ENCODE measurements around the gene SPATA12. TPM values are rescaled to one million over a fixed set of nuclear protein-coding genes. Genes with fewer than 3 reads are reported as not detected.
A peak's percentile ranks its signal among the peaks of the same experiment; 100 is the strongest.

SPATA12 gene
- polyA plus RNA-seq (ENCODE audit: insufficient read length in 4 of 4) = under 1 TPM in 1 of 4 donors, not detected in 3; 0.12 TPM

GRCh38 chr3:57060089-57060821 lies at the start of gene SPATA12:
SPATA12 (plus strand) TSS chr3:57060664; CDS start chr3:57073695, 13,031 bp downstream.
- DNase-seq (ENCODE audit: low read depth in 4 of 4, low spot score in 3 of 4) = no peak

- no peak for DNase-seq (ENCODE audit: low read depth in 4 of 4, low spot score in 3 of 4)
Measured at GRCh38 chr3:57011022-57011421, 49.4 kb upstream of the SPATA12 start.

- no peak for DNase-seq (ENCODE audit: low read depth in 4 of 4, low spot score in 3 of 4)
Measured at GRCh38 chr3:57012847-57013246, 47.6 kb upstream of the SPATA12 start.

- DNase-seq (ENCODE audit: low read depth in 4 of 4, low spot score in 3 of 4) = no peak
Measured at GRCh38 chr3:57015350-57015729, 45.1 kb upstream of the SPATA12 start.

- DNase-seq (ENCODE audit: low read depth in 4 of 4, low spot score in 3 of 4) = no peak
Measured at GRCh38 chr3:57015912-57016311, 44.6 kb upstream of the SPATA12 start.

GRCh38 chr3:57017459-57017845 lies 43.0 kb upstream of the SPATA12 start:
- no peak for DNase-seq (ENCODE audit: low read depth in 4 of 4, low spot score in 3 of 4)

- no peak for DNase-seq (ENCODE audit: low read depth in 4 of 4, low spot score in 3 of 4)
Measured at GRCh38 chr3:57018246-57018645, 42.2 kb upstream of the SPATA12 start.

GRCh38 chr3:57019057-57019456 lies 41.4 kb upstream of the SPATA12 start:
- DNase-seq (ENCODE audit: low read depth in 4 of 4, low spot score in 3 of 4) = no peak

- no peak for DNase-seq (ENCODE audit: low read depth in 4 of 4, low spot score in 3 of 4)
Measured at GRCh38 chr3:57025237-57025636, 35.2 kb upstream of the SPATA12 start.

GRCh38 chr3:57026944-57027343 lies 33.5 kb upstream of the SPATA12 start:
- no peak for DNase-seq (ENCODE audit: low read depth in 4 of 4, low spot score in 3 of 4)

GRCh38 chr3:57029383-57029782 lies 31.1 kb upstream of the SPATA12 start:
- DNase-seq (ENCODE audit: low read depth in 4 of 4, low spot score in 3 of 4) = no peak

- DNase-seq (ENCODE audit: low read depth in 4 of 4, low spot score in 3 of 4) = peak in 2 of 4 donors; percentile 60 to 69
Measured at GRCh38 chr3:57029924-57030323, 30.5 kb upstream of the SPATA12 start.

- DNase-seq (ENCODE audit: low read depth in 4 of 4, low spot score in 3 of 4) = no peak
Measured at GRCh38 chr3:57030721-57031120, 29.7 kb upstream of the SPATA12 start.

- DNase-seq (ENCODE audit: low read depth in 4 of 4, low spot score in 3 of 4) = no peak
Measured at GRCh38 chr3:57031631-57032541, 28.6 kb upstream of the SPATA12 start.

- DNase-seq (ENCODE audit: low read depth in 4 of 4, low spot score in 3 of 4) = no peak
Measured at GRCh38 chr3:57036952-57037351, 23.5 kb upstream of the SPATA12 start.

GRCh38 chr3:57038466-57039164 lies 21.8 kb upstream of the SPATA12 start:
- no peak for DNase-seq (ENCODE audit: low read depth in 4 of 4, low spot score in 3 of 4)

GRCh38 chr3:57041674-57042073 lies 18.8 kb upstream of the SPATA12 start:
- no peak for DNase-seq (ENCODE audit: low read depth in 4 of 4, low spot score in 3 of 4)

GRCh38 chr3:57043518-57043917 lies 16.9 kb upstream of the SPATA12 start:
- no peak for DNase-seq (ENCODE audit: low read depth in 4 of 4, low spot score in 3 of 4)

GRCh38 chr3:57046101-57046765 lies 14.2 kb upstream of the SPATA12 start:
- DNase-seq (ENCODE audit: low read depth in 4 of 4, low spot score in 3 of 4) = no peak

- peak in 1 of 4 donors; percentile 39 for DNase-seq (ENCODE audit: low read depth in 4 of 4, low spot score in 3 of 4)
Measured at GRCh38 chr3:57048052-57048671, 12.3 kb upstream of the SPATA12 start.
